HG03097 (cell line): ENCODE measurements around the gene PLEKHM2.

Source experiments
- ATAC-seq: cut with Tn5 transposase; IDR thresholded peaks from one replicate; pipeline ENCODE4 v1.9.1; 2021; ENCODE audit not compliant: unreplicated experiment, low FRiP score

The PLEKHM2 gene

DNA sequence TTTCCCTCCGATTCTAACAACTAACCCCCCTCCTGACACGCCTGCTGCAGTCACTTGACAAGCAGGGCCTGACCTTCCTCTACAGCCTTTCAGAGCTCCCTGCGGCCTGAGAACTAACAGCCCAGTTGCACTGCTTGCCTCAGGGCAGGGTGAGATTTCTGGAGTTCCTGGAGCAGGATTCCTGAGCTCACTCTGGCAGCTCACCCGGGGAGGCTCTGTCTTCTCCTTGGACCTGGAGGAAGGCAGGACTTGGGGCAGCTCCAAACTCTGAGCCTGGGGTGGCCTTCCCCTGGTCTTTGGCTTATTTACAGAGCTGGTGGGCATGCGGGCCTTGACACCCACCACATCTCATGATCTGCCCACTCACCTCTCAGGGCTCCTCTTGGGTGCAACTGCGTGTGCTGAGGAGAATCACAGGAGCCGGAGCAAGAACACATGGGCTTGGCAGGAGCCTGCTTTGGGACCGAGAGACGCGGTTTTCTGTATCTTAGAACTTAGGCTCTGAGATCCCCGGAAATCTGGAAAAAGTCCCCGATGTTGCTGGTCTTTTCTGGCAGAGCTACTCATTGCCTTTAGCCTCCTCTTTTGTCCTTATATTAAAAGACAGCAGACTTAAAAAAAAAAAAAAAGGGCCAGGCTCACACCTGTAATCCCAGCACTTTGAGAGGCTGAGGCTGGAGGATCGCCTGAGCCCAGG, 38.9 kb downstream of the PLEKHM2 start:
- no peak for ATAC-seq

GRCh38 chr1:15723631-15724246, 39.6 kb downstream of the PLEKHM2 start:
- no peak for ATAC-seq

DNA sequence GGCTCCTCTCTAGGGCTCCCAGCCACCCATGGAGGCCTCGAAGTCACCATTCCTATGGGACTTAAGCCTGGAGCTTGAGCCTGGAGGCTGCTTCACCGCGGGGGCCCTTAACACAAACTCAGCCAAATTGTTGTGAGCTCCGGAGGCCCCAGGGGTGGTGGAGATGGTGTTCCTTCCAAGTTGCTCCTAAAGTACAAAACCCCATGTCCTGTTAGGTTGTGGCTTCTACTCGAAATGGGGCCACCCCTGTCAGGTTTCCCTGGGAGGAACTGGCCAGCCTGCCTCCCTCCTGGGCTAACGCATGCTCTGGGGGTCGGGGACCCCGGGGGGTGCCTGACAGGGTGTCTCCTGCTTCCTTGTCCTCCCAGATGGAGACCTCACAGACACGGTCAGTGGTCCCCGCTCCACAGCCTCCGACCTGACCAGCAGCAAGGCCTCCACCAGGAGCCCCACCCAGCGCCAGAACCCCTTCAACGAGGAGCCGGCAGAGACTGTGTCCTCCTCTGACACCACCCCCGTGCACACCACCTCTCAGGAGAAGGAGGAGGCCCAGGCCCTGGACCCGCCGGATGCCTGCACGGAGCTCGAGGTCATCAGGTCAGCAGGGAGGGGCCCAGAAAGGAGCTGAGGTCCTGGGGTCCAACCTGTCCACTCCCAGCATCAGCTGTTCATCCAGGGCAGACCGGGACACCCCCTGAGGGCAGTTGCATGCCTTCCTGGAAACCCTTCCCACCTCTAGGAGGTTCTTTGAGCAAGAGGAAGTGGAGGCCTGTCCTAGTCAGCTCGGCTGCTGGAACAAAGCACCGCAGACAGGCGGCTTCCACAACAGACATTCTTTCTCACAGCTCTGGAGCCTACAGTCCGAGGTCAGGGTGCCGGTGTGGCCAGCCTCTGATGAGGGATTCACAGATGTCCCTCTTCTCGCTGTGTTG, 41.1 kb downstream of the PLEKHM2 start:
- no peak for ATAC-seq

DNA sequence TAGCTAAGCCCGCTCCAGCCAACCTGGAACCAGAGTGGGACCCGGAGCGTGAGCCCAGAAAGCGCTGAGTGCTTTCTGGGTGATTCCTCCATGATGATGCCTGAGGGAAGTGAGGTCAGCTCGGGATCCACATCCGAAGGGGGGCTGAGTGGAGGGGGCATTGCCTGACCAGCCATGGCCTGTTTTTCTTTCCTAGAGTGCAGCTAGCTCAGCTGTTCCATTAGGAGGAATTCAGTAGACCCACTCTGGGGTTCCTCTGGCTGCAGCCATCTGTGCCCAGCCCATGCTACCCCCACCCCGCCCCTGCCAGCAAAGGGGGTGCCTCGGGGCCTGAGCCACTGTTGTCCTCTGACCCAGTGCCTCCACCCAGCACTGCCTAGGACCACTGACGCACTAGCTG, 42.4 kb downstream of the PLEKHM2 start:
- no peak for ATAC-seq

GRCh38 chr1:15727021-15727420, 42.9 kb downstream of the PLEKHM2 start:
- no peak for ATAC-seq

DNA sequence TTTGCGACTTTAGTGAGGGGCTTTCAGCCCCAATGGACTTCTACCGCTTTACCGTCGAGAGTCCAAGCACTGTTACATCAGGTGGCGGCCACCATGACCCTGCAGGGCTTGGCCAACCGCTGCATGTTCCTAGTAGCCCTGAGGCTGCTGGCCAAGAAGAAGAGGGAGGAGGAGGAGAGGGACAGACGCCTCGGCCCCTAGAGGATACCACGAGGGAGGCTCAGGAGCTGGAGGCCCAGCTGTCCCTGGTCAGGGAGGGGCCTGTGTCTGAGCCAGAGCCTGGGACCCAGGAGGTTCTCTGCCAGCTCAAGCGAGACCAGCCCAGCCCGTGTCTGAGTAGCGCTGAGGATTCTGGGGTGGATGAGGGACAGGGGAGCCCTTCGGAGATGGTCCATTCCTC, 43.3 kb downstream of the PLEKHM2 start:
- no peak for ATAC-seq

DNA sequence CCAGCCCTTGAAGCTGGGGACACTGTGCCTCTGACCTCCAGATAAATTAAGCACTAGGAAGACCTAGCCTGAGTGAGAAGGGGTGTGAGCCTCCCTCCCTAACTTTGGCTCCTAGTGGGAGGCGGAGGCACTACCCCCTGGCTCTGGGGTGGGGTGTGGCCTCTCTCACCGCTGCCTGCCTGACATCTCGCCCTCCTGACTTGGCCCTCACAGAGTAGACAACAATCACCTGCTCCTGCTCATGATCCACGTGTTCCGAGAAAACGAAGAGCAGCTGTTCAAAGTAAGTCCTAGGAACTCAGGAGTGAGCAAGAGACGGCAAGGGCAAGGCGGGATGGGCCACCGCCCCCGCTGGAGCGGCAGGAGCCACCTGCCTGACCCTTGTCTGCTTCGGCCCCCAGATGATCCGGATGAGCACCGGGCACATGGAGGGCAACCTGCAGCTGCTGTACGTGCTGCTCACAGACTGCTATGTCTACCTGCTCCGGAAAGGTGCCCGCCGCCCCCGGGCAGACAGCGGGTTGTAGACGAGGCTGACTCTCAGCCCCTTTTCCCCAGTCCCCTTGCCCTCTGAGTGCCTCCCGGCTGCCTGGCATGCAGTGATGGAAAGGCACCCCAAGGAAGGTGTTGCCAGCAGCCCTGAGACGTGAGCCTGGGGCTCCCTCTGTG, 43.9 kb downstream of the PLEKHM2 start:
- ATAC-seq: no peak

DNA sequence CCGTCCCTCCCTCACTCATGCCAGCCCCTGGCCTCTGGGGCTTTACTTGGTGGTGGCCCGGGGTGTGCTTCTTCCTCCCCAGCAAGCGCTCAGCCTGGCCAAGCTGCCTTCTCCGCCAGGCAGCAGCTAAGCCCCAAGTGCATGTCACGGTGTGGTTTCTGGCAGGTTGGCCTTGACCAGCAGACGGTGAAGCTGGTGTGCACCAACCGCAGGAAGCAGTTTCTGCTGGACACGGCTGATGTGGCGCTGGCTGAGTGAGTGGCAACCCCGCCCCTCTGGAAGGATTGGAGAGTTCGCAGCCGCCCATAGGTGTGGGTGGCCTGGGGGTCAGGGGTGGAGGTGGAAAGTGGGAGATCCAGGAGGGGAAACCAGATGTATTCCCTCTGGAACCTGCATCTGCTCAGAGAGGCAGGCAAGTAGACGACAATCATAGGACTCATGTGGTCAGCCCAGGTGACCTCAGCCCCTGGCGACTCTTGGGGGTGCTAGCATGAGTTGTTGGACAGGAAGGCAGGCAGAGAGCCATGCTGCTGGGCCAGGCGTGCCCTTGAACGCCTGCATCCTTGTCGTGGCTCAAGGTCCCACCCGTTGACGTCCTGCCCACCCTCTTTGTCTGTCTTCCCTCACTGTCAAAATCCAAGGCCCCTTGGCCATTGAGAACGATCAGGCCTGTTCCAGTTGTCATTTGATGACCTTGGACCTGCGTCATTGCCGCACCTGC, 45.0 kb downstream of the PLEKHM2 start:
- no peak for ATAC-seq

GRCh38 chr1:15730423-15730822, 46.3 kb downstream of the PLEKHM2 start:
- no peak for ATAC-seq

DNA sequence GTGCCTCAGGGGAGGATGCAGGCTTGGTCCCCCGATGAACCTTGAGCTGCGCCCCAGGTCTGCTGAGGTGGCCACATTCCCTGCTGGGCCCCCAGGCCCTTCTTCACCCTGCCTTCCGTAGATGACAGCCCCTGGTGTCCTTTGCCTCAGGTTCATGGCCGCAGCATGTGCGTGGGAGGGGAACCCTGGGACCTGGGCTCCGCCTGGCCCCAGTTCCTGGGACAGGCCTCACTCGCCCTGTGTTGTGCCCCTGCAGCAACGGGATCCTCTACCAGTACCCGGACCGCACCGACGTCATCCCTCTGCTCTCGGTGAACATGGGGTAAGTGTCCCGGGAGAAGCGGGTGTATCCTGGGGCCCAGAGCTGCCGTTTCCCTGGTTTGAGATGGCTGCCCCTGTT, 46.8 kb downstream of the PLEKHM2 start:
- no peak for ATAC-seq

GRCh38 chr1:15731735-15732685, 47.9 kb downstream of the PLEKHM2 start:
- no peak for ATAC-seq

DNA sequence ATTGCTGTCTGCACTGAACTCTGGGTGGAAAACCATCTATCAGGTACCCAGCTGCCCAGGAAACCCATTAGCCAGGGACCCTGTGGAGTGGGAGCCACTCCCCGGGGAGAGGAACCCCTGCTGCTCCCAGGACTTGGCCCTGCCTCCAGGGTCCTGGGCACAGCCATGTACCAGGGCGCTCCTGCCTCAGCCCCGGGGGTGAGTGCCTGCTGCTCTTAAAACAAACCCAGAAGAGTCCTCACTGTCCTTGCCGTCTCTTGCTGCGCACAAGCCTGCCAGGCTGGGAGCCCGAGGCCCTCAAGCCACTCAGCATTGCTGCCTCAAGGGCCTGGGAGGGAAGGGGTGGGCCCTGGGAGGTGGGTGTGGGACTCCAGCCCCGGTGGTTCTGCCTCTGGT, 48.6 kb downstream of the PLEKHM2 start:
- no peak for ATAC-seq

- ATAC-seq: no peak
These were observed 49.2 kb downstream of the PLEKHM2 start for GRCh38 chr1:15733218-15733725.

DNA sequence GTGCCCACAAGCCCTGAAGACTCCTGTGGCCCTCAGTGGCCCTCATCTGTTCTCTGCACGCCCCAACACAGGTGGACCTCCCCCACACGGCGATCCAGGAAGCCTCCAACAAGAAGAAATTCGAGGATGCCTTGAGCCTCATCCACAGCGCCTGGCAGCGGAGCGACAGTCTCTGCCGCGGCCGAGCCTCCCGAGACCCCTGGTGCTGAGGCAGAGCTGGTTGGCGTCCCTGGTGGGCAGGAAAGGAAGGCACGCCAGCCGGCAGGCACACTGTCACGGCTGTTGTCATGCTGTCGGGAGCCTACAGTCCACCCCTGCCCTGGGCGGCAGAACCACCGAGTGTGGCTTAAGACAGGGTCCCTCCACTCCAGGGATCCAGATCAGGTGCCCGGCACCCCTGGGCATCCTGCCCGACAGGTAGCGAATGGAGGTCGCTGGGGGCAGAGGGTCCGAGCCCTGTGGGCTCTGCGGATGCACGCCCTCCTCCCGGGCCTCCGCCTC, 49.7 kb downstream of the PLEKHM2 start:
- no peak for ATAC-seq

DNA sequence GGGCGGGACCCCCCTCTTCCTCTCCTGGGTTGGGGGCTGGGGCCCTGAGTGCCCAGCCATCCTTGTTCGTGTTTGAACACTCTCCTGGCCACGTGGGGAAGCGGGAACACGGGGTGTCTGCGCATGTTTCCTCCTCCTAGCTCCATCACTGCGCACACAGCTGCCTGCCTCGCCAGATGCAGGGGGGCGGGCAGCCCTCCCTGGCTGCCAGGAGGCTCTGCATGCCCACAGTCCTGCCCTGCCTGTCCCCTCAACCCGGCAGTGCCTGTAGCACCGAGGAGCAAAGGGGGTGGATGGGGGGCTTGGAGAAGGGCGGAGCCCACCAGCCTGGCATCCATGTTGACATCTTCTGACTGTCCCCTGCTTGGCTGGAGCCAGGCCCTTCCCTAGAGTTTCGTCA, 50.2 kb downstream of the PLEKHM2 start:
- ATAC-seq: no peak

GRCh38 chr1:15734901-15735300, 50.8 kb downstream of the PLEKHM2 start:
- no peak for ATAC-seq

DNA sequence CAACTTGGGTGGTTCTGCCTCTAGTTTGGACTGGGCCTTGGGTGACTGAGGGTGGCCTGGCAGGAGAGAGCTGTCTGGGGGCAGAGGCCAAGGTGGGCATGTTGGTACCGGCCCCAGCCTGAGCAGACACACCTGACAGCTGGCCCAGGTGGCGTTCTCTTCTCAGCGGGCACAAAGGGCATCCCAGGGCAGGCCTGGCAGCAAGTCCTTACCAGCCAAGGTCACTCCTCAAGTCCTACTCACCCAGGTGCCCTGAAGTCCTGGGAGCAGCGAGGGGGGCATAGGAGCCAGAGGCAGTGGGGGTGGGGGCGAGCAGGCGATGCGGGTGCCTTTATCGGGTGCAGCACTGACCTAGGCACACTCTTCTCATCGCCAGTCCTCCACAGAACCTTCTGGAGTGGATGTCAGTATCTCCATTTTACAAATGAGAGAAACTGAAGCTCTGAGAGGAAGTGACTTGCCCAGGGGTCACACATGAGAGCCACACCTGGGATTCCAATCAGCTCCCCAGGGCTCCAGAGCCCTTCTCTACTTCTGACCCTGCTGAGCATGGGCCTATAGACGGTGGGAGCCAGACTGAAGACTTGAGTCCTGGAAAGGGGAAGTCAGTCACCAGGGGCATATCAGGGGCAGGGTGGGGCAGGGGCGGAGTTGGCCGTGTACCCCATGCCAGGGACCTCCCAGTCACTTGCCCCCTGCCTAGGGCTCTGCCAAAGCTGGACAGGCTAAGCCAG, 51.4 kb downstream of the PLEKHM2 start:
- no peak for ATAC-seq
